Transverse colon (tissue), 4 donors: Measurements from ENCODE around the gene ENTPD7.

Experiments
- CTCF ChIP-seq, 5 experiments: fragments of 200-600 bp in 3 of 5; fragments of 450-650 bp in 2 of 5; sonication (generic) in 3 of 5; IDR thresholded peaks; 1 replicate in 2 of 5; 2 replicates in 3 of 5; pipeline ENCODE4 v1.5.1; 2016 to 2017; ENCODE audit warnings: antibody characterized with exemption in 5 of 5, inconsistent platforms in 3 of 5, mild to moderate bottlenecking in 2 of 5, moderate library complexity in 1 of 5
- POLR2A ChIP-seq: fragments of 450-650 bp; IDR thresholded peaks from one replicate; pipeline ENCODE4 v1.6.1; 2016; ENCODE audit warnings: antibody characterized with exemption, mild to moderate bottlenecking, moderate library complexity
- POLR2AphosphoS5 ChIP-seq, 3 donors: sonication (generic); formaldehyde crosslinking; IDR thresholded peaks; one replicate each; pipeline ENCODE4 v1.6.1; 2016; ENCODE audit warnings: antibody characterized with exemption in 3 of 3

DNA sequence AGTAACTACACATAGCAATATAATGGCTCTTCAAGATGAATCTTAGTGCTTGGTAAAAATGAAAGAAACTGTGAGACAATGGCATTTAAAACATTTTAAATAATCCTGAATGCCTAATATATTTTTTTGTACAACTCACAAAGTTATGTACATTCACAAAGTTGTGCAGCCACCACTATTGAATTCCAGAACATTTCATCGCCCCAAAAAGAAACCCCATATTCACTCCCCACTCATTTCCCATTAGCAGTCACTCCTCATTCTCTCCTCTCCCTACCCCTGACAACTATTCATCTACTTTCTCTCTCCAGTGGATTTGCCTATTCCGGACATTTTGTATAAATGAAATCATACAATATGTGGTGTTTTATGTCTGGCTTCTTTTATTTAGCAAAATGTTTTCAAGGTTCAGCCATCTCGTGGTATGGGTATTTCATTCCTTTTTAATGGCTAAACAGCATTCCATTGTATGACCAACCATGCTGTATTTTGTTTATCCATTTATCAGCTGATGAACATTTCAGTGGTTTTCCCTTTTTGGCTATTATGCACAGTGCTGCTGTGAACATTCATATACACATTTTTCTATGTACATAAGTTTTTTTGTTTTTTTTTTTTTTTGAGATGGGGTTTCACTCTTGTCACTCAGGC lies 34.7 kb downstream of the ENTPD7 start:
- TF ChIP-seq CTCF (IDR thresholded peaks at IDR 0.05) (no peak), POLR2A (no peak), POLR2AphosphoS5 (IDR thresholded peaks at IDR 0.05) (no peak)
